Esophagus squamous epithelium (tissue), 4 donors: ENCODE measurements around the gene LMTK2.

ENCODE experiments used
- POLR2A ChIP-seq, 4 donors: fragments of 450-650 bp; IDR thresholded peaks; one replicate each; pipeline ENCODE4 v1.6.1; 2017; ENCODE audit warnings: antibody characterized with exemption in 4 of 4, mild to moderate bottlenecking in 4 of 4, moderate library complexity in 3 of 4
- TF ChIP-seq, protein P1 (sequence below), 6 experiments: fragments of 450-650 bp in 4 of 6; fragments of 200-600 bp in 2 of 6; sonication (generic) in 2 of 6; IDR thresholded peaks; one replicate each; pipeline ENCODE4 v1.5.1; 2016 to 2019; ENCODE audit warnings: antibody characterized with exemption in 6 of 6, mild to moderate bottlenecking in 4 of 6, moderate library complexity in 4 of 6

DNA sequence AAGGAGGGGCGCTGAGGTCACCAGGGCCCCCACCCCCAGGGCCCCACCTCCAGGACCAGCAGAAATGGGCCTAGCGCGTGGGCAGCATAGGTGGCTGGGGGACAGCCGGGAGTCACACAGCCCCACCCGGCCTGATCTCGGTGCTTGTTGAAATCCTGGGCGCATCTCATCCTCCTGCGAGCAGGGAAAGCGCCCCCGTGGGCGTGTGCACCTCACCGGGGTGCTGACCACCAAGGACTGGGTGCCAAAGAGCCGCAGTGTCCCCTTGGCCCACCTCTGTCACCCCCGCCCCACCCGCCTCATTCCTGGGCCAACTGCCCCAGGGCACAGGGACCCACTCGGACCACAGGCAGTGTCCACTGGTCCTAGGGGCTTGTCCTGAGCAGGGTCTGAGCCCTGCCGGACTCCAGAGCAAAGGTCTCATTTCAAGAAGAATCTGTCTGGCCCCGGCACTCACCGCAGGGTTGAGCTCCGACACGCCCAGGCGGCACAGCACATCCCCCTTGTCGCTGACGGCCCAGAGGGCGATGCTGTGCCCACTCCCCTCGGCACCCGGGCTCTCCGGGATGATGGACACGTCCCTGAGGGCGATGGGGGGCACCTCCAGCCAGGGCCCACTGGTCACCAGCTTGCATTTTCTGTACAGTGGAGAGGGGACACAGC lies 116.0 kb downstream of the LMTK2 start:
- TF ChIP-seq, protein P1, sequence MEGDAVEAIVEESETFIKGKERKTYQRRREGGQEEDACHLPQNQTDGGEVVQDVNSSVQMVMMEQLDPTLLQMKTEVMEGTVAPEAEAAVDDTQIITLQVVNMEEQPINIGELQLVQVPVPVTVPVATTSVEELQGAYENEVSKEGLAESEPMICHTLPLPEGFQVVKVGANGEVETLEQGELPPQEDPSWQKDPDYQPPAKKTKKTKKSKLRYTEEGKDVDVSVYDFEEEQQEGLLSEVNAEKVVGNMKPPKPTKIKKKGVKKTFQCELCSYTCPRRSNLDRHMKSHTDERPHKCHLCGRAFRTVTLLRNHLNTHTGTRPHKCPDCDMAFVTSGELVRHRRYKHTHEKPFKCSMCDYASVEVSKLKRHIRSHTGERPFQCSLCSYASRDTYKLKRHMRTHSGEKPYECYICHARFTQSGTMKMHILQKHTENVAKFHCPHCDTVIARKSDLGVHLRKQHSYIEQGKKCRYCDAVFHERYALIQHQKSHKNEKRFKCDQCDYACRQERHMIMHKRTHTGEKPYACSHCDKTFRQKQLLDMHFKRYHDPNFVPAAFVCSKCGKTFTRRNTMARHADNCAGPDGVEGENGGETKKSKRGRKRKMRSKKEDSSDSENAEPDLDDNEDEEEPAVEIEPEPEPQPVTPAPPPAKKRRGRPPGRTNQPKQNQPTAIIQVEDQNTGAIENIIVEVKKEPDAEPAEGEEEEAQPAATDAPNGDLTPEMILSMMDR (IDR thresholded peaks at IDR 0.05), result no peak
- no peak for TF ChIP-seq POLR2A (IDR thresholded peaks at IDR 0.05)
